IPS DF 19.7 (cell line): Measurements from ENCODE around the gene KAZN.

Experiments used
- DNase-seq: peaks from one replicate; pipeline ENCODE4 v3.0.0-alpha.2; 2013; ENCODE audit warnings: low read depth, low spot score

Gene KAZN

DNA sequence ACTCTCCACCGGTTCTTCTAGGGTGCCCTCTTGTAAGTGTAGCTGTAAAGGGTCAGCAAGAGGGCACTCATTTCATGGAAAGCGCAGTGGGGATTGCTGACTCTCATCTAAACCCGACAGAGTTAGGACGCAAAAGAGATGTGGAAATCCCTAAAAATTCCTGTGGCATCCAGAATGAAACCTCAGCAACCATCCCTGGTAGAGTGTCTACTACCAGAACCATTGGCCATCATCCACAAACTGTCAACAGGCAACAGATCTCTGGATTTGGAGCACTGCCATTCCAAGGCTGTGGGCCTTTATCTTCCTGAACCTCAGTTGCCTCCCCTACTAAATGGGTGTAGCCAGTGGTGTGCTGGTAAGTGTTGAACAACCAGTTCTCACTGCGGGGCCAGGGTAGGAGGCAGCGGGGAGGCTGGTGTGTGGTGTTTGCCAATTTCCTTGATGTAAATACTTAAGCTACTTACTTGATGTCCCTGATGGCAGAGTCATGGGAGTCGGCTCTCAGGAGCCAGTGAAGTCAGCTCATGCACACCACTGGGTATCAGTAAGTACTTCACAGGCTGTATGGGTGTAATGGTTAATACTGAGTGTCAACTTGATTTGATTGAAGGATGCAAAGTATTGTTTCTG lies 195.8 kb downstream of the KAZN start:
- no peak for DNase-seq

DNA sequence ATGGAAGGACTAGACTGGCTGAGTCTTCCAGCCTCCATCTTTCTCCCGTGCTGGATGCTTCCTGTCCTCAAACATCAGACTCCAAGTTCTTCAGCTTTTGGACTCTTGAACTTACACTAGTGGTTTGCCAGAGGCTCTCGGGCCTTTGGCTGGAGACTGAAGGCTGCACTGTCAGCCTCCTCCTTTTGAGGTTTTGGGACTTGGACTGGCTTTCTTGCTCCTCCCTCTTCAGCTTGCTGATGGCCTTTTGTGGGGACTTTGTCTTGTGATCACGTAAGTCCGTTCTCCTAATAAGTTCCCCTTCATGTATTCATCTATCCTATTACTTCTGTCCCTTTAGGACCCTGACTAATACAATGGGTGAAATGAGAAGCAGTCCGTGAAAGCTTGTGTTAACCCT lies 196.4 kb downstream of the KAZN start:
- no peak for DNase-seq

DNA sequence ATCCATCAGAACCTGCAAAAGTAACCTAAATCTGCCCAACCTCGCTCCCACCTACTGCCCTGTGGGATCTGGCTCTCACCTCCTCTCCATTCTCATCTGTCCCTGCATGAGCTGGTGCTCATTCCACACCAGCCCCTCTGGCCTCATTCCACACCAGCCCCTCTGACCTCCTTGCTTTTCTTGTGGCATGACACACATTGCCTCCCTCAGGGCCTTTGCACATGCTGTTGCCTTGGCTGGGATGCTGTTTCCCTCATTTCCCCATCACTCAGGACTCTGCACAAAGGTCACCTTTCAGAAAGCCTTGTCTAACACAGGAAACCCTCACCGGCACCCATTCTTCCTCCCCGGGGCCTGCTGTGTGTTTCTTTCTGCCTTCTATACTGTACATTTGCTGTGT lies 197.1 kb downstream of the KAZN start:
- no peak for DNase-seq

DNA sequence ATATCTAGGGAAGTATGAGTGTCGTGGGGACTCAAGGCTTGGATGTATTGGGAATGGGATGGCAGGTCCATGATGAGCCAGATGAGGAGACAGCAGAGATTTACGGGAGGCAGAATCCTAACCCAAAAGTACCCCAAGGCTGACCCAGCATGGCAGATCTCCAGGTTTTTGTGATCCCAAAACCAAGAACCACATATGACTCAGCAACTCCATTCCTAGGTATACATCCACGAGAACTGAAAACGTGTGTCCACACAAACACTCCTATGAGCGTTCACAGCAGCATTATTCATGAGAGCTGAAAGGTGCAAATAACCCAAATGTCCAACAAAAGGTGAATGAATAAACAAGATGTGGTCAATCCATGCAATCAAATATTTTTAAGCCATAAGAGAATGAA lies 201.5 kb downstream of the KAZN start:
- DNase-seq, result no peak

DNA sequence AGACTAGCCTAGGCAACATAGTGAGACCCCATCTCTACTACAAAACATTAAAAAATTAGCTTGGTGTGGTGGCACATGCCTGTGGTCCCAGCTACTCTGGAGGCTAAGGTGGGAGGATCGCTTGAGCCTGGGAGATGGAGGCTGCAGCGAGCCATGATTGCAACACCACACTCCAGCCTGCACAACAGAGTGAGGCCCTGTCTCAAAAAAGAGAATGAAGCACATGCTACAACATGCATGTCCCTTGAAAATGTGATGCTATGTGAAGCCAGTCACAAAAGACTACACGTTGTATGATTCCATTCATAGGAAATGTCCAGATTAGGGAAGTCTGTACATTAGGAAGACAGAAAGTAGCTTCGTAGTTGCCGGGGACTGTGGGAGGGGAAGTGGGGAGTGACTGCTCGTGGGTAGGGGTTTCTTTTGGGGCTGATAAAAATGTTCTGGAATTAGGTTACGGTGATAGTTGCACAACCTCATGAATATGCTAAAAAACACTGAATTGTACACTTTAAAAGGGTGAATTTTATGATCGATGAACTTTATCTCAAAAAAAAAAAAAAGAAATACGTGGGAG lies 202.1 kb downstream of the KAZN start:
- no peak for DNase-seq

DNA sequence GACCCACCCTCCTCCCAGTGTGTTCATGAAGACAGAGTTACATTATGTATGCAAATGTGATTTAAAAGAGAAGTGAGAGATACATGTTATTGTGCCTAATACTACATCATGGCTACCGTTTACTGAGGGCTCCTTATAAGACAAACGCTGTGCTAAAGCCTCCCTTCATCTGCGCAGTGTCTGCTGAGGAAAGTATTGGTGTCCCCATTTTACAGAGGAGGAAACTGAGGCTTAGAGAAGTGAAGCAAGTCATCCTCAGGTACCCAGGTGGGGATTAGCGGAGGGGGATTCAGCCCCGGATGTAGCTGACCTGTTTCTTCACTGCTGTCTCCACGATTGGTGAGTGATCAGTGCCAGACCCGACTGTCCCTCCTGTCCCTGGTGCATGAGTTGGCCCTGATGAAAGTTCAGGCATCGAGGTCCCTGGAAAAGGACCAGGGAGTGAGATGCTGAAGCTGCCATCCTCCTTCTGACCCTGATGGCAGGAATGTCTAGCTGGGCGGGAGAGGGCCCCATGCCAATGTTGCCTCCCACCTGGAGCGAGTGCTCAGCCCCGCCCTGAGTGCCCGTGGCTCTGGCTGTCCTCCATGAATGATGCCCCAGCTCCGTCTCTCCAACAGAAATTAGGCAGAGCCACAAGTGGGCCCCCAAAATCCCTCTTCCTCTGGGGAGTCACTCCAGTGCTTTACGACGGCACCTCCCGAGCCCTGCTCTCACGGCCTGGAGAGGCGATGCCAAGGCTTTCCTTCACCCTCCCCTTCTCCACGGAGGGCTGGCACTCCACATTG lies 204.7 kb downstream of the KAZN start:
- DNase-seq, result no peak

DNA sequence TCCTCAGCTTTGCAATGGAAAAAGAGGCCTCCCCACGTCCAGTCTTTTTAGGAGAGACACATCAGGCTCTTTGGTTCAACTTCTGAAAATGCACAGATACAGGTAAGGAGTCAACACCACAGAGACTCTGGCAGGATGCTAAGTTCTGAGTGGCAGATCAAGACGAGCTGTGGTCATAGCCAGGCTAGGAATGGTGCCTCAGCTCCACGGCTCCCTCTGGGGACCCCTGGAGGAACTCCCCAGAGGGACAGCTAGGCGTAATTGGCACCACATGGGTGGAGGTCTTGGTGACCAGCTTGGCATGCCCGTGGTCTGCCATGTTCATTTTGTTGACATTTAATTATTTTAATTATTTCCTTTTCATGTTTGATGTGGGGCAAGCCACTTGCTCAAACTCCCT lies 206.1 kb downstream of the KAZN start:
- DNase-seq, result peak; percentile 12

DNA sequence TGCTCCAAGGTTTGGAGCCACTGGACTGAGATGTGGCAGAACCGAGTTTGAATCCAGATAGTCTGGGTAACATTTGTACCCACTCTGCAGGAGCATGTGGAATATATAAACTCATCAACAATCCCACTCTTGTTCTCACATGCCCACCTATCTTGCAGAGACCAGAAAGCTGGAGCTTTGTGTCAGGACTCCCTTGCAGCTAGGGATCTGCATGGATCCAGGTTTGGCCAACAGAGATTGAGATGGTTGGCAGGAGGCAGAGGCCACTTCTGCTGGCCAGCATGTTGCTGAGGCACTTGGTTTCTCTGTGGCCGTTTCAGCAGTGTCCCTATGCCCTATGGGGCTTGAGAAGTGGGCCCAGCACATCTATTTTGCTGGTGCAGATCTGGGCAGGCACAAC lies 208.3 kb downstream of the KAZN start:
- DNase-seq, result no peak

DNA sequence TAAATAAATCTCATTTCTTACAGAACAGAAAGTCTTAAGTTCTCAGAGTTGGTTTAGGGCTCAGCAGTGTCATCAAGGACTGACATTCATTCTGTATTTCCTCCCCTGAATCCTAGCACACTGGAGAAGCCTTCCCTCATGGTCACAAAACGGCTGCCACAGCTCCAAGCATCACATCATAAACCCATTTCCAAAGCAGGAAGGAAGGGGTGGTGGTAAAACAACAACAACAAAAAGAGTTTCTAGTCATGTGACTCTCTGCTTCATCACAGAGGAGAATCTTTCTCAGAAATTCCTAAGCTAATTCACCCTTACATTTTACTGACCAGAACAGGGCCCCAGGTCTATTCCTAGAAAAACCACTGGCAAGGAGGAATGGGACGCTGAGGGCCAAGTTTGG lies 210.3 kb downstream of the KAZN start:
- DNase-seq, result no peak

DNA sequence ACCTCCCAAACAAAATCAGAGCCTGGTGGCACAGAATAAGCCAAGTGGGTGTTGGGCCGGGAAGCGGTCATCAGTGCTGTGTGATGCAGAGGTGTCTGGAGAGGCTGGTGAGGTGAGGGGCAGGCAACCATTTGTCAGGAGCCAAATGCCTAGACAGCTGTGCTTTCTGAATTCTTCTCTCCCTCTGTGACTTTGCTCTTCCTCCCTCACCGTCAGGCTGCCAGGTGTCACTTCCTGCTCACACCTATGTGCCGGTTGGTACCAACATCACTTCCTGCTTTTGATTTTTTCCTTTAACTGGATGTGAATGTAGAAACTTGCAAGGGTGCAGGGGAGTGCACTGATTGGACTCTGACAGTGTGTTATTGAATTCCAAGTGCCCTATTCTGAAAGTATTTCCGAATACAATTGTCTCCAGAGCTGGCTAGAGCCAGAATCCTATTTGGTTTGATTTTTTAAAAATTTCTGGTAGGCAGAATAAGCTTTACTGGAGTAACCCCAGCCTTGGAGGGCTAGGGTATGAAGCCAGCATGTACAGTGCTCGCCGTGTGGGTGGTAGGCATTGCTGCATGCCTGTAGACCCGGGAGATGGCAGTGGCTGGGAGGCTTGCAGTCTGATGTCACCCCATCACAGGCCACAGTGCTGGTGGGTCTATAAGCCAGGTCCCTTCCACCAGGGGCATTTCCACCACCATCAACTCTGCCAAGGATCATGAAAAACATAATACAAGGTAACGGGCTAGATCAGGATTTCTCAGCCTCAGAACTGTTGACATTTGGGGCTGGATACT lies 210.9 kb downstream of the KAZN start:
- DNase-seq, result no peak

DNA sequence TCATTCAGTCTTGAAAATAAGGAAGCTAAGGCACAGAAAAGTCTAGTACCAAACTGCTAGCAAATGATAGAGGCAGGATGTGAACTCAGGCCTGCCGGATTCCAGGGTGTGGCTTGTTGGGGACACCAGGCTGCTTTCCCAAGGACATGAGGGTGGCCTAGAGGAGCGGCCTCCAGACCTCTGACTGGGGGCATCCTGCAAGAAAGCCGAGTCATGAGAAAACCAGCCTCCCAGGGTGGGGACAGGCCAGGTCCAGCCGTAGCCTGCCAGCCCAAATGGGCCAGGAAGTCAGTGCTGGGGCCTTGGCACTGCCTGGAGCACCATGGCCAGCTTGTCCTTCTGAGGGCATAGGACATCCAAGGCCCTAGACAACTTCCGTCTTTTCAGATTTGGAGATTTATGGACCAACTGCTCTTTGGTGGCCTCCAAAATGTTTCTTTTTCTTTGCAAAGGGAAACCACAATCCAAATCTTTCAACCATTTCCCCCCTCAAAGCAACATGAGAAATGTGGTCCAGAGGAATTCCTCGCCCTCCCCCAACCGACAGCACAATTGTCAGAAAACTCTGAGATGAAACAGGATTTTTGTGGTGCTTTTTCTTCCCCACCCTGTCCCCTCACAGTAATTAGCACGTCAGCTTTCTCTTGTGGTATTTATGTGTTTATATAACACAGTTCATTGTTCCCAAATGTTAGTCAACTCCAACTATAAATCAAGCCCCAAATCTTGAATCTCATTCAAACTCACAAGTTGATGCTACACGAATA lies 212.3 kb downstream of the KAZN start:
- DNase-seq, result no peak

DNA sequence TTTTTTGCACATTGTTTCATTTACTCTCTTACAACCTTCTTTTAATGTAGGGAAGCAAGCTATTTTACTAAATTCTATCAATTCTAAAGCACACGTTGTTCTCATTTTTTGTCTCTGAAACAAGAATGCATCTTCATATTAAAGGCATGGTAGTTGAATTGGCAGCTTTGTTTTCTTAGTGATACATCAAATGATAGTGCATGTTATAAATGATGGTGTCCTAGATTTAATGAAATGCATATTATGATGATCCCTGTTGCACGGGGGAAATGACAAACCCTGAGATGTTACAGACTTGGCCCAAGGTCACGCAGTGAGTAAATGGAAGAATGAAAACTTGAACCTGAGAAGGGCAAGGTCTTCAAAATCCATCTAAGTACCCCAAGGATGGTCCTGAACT lies 213.1 kb downstream of the KAZN start:
- no peak for DNase-seq

DNA sequence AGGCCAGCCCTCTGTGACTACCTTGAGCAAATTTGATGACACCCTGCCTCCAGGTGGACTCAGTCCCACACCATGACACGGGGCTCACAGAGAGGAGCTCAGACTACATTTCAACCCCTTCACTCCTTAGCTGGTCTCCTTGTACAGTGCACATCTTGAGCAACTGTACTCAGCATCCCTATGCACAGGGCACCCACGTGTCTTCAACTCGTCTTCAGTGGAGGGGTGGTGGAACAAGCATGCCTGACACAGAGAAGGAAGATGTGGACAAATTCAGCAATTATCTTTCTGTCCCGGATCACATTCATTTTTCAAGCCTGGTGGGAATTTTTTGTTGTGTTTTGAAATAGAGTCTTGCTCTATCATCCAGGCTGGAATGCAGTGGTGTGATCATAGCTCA lies 213.7 kb downstream of the KAZN start:
- no peak for DNase-seq

DNA sequence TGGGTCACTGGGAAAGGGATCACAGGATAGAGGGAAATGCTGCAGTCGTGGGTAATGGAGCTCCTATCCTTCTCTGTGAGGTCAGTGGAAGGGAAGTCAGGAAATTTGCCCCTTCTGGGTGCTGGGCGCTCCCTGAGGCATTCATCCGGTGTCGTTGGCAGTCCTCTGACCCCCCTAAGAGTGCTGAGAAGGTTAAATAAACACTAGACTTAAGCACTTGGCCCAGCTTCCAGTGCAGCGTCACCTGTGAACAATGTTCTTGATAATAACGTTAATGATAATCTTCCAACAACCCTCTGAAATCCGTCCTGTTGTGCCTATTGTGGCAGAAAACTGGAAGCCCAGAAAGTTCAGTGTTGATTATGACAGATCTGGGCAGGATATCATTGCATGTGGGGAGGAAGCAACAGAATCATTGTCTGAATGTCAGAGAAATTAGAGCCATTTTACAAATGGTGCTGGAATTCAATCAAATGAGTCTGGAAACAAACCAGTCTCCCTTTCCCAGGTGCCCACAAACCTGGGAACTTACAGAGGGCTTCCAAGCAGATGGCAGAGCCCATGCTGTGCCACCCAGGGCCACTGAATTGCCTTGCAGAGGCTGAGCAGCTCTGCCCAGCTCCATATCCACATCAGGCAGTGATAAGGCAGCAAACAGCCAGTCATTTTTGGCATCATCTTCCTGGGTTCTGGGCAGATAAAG lies 216.8 kb downstream of the KAZN start:
- DNase-seq, result no peak

DNA sequence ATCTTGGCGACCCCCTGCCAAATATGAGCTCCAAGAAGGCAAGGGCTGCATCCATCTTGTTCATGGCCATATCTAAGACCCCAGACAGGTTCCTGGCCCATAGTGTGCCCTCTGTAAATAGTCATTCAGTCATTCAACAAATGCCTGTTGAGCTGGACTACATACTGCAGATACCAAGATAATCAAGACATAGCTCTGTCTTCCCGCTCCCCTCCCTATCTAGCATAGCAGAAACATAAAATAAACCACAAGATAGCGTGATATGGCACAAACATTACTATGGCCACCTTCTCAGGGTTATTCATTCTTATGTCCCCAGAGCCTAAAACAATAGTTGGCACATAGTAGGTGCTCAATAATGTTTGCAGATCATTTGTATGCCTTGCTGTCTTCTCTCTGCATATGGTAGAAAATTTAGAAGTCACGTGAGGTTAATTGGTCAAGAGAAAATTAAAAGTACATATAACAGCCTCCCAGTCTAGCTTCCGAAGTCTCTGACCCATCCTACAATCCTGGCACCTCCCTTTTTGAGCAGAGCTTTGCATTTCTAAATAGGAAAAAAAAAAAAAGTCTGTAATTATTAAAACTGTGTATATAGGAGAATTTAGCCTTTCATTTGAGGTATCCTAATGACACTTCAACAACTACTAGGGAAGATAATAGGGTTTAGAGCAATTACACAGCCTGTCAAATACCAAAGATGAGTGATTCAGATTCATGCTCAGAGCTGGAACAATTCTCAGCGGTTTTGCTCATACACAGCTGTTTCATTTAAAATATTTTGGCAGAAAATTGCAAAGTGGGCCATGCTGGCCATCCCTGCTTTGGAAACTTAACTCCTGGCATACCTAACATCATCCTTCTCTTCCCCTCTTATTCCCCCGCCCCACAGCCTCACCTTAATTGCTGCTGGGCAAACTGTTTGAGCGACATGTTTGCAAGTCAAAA lies 219.0 kb downstream of the KAZN start:
- no peak for DNase-seq

DNA sequence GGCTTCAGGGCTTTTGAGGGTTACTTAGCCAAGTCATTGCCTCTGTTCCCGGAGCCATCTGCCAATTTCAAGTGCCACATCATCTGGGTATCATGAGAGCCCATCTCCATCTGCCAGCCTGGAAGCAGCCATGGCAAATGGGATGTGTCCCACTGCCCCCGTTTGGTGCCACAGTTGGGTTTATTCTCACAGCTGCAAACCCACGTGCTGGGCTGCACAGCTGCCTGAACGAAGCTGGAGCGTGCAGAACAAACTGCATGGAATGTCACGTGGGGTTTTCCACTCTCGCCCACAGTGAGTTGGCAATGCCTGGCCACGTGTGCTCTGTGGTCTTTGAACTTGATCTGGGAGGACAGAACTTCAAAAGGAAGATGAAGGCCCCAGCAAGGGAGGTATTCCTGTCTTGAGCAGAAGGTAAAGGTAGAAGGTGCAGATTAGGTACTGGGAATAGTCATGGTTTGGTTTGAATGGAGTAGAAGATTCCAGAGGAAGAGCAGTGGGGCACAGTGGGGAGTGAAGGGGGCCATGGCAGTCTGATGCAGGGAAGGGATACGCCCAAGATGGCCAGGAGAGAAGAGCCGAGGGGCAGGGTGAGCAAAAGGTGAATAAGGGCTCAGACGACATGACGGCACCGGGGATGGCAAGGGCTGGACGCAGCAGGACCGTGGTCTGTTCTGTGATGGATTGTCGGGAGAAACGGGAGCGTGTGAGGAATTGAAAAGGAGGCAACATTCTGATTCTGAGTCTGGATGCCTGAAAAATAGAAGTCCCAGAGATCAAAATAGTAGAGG lies 222.0 kb downstream of the KAZN start:
- no peak for DNase-seq

DNA sequence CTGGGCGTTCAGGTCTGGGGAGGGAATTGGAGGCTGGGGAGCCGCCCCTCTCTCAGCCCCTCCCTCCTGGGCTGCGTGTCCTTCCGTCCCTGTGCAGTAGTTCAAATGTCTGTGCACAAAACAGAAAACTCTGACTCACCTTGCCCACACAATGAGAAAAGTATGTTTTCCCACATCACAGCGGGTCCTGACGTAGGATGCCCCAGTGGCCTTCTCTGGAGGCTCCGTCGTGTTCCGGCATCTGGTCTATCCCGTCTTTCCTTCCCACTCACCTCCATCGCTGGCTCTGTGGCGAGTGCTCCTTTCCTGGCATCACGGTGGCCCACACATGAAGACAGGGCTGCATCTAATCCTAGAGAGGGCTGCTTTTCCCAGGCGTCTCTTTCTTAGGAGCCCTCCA lies 224.0 kb downstream of the KAZN start:
- no peak for DNase-seq

DNA sequence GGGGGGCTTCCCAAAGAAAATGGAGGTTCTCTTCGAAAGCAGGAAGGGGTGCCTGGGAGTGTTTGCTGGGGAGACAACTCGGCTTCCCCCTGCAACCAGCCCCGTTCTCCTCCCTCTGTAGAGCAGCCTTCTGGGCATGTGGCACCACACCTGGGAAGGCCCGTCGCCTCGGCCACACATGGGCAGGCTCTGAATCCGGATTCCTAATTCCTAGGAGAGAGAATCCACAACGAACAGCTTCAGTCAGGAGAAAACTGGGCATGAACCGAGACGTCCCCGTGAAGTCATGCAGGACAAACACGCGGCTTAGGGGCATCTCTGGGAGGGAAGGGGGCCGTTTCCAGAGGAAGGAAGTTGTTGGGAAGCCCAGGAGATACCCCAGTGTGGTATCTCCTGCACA lies 224.5 kb downstream of the KAZN start:
- no peak for DNase-seq

DNA sequence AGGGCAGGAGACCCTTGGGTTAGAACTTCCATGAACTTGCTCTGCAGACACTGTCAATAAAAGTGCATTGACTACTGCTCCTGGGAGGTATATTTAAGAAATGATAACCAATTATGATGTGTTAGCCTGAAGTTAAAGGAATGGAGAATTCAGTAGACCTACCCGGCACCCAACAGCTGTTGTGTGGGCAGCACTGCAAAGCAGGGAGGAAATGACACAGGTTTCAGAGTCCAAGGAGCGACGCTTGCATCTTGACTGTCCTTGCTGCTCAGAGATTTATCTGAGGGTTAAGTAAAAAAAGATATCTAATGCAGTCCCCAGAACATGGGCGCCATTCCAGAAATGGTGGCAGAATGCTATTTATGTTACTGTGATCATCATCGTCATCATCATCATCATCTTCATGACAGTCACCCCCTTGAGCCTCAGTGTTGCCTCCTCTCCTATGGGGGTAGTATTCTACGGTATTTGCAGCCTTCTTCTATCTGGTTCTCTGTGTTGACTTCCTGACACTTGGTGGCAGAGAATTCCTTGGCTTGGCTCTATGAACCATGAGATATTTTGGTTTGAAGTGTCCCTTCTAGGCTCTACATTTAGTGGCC lies 225.9 kb downstream of the KAZN start:
- DNase-seq, result no peak
